ENCODE data around the gene CDKAL1. TPM values are rescaled to one million over a fixed set of nuclear protein-coding genes. Genes with fewer than 3 reads are reported as not detected.

CDKAL1 gene
- total and polyA plus RNA-seq, 4 donors, result 2.0 to 12.9 (median 6.7) TPM

DNA sequence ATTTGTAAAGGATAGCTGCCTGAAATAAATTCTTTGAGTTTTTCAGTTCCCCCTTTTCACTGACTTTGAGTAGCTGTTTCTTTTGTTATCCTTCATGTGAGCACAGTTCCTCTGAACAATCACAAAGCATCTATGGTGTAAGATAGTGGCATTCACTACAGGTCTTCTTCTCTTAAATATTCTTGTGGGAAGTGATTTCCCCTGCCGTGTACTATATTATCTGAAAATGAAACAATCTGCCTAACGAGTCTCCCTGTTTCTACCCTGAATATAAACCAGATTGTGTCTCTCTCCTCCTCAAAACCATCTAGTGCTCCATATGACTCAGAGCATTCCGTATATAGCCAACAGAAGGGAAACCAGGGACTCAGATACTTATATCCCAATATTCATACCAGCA lies 679.2 kb downstream of the CDKAL1 start (continued):
- TF ChIP-seq, protein P1, sequence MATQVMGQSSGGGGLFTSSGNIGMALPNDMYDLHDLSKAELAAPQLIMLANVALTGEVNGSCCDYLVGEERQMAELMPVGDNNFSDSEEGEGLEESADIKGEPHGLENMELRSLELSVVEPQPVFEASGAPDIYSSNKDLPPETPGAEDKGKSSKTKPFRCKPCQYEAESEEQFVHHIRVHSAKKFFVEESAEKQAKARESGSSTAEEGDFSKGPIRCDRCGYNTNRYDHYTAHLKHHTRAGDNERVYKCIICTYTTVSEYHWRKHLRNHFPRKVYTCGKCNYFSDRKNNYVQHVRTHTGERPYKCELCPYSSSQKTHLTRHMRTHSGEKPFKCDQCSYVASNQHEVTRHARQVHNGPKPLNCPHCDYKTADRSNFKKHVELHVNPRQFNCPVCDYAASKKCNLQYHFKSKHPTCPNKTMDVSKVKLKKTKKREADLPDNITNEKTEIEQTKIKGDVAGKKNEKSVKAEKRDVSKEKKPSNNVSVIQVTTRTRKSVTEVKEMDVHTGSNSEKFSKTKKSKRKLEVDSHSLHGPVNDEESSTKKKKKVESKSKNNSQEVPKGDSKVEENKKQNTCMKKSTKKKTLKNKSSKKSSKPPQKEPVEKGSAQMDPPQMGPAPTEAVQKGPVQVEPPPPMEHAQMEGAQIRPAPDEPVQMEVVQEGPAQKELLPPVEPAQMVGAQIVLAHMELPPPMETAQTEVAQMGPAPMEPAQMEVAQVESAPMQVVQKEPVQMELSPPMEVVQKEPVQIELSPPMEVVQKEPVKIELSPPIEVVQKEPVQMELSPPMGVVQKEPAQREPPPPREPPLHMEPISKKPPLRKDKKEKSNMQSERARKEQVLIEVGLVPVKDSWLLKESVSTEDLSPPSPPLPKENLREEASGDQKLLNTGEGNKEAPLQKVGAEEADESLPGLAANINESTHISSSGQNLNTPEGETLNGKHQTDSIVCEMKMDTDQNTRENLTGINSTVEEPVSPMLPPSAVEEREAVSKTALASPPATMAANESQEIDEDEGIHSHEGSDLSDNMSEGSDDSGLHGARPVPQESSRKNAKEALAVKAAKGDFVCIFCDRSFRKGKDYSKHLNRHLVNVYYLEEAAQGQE (IDR thresholded peaks at IDR 0.05), result no peak
- TF ChIP-seq, protein P2, sequence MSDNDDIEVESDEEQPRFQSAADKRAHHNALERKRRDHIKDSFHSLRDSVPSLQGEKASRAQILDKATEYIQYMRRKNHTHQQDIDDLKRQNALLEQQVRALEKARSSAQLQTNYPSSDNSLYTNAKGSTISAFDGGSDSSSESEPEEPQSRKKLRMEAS (IDR thresholded peaks at IDR 0.05), result no peak
- TF ChIP-seq RAD21 (IDR thresholded peaks at IDR 0.05) (no peak), TAF1 (conservative IDR thresholded peaks at IDR 0.05) (no peak)

DNA sequence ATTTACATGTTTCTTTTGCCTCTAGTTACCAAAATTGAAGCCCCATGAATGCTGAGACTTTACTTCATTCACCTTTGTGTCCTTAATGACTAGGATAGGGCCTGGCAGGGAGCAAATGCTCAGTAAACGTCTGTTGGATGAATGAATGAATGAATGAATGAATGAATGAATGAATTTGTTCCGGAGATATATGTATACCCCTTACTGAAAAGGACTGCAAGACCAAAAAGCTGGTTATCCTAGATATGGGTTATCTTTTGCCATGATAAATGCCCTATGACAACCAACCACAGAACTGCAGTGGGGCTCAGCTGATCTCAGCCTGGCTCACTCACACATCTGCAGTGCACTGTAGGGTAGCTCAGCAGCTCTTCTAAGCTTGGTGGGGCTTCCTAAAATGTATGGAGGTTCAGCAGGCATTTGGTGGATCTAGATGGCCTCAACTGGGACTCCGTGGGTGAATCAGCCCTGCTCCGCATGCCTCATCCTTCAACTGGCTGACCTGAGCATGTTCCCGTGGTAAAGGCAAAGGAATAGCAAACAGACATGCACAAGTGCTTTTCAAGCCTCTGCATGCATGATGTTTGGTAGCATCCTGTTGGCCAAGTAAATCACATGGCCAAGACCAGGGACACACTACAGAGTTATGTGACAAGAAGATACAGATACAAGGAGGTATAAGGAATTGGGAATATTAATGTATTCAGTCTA lies 680.6 kb downstream of the CDKAL1 start:
- H3K36me3 ChIP-seq (ENCODE audit: control insufficient read depth in 4 of 4, insufficient read depth in 3 of 4, low read depth in 1 of 4, low read length in 3 of 4), result peaks cover 0 to 5% (median 2%) of the 10 kb centered on the region in 4 donors
- no peak overlapping the region for H3K27ac ChIP-seq (ENCODE audit: low read depth in 1 of 2, low read length in 2 of 2)
- no peaks in the 10 kb centered on the region for H3K27me3 ChIP-seq (ENCODE audit: control insufficient read depth in 4 of 4, insufficient read depth in 4 of 4, low read length in 3 of 4)
- no peak overlapping the region for H3K4me3 ChIP-seq (ENCODE audit: low read depth in 1 of 3, low read length in 3 of 3)
- DNase-seq (ENCODE audit: low spot score), result no peak
- no peaks in the 10 kb centered on the region for H3K4me1 ChIP-seq (ENCODE audit: control insufficient read depth in 4 of 4, insufficient read depth in 4 of 4, low read length in 3 of 4)
- TF ChIP-seq, protein P3, sequence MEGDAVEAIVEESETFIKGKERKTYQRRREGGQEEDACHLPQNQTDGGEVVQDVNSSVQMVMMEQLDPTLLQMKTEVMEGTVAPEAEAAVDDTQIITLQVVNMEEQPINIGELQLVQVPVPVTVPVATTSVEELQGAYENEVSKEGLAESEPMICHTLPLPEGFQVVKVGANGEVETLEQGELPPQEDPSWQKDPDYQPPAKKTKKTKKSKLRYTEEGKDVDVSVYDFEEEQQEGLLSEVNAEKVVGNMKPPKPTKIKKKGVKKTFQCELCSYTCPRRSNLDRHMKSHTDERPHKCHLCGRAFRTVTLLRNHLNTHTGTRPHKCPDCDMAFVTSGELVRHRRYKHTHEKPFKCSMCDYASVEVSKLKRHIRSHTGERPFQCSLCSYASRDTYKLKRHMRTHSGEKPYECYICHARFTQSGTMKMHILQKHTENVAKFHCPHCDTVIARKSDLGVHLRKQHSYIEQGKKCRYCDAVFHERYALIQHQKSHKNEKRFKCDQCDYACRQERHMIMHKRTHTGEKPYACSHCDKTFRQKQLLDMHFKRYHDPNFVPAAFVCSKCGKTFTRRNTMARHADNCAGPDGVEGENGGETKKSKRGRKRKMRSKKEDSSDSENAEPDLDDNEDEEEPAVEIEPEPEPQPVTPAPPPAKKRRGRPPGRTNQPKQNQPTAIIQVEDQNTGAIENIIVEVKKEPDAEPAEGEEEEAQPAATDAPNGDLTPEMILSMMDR (IDR thresholded peaks at IDR 0.05; ENCODE audit: low read depth, low read length, missing input control), result no peak
- TF ChIP-seq HNF4G (IDR thresholded peaks at IDR 0.05), result no peak
- TF ChIP-seq, protein P4, sequence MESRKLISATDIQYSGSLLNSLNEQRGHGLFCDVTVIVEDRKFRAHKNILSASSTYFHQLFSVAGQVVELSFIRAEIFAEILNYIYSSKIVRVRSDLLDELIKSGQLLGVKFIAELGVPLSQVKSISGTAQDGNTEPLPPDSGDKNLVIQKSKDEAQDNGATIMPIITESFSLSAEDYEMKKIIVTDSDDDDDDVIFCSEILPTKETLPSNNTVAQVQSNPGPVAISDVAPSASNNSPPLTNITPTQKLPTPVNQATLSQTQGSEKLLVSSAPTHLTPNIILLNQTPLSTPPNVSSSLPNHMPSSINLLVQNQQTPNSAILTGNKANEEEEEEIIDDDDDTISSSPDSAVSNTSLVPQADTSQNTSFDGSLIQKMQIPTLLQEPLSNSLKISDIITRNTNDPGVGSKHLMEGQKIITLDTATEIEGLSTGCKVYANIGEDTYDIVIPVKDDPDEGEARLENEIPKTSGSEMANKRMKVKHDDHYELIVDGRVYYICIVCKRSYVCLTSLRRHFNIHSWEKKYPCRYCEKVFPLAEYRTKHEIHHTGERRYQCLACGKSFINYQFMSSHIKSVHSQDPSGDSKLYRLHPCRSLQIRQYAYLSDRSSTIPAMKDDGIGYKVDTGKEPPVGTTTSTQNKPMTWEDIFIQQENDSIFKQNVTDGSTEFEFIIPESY (IDR thresholded peaks at IDR 0.05), result no peak
- TF ChIP-seq RXRA (IDR thresholded peaks at IDR 0.05), result no peak
- TF ChIP-seq NR2F2 (IDR thresholded peaks at IDR 0.05), result no peak
- no peak for TF ChIP-seq FOXA1 (IDR thresholded peaks at IDR 0.05)
- TF ChIP-seq JUND (IDR thresholded peaks at IDR 0.05), result no peak
- no peaks in the 10 kb centered on the region for H3K9me3 ChIP-seq (ENCODE audit: control insufficient read depth in 4 of 4, low read length in 3 of 4)
- 73% methylated on average over 5 of the region's 5 CpGs for WGBS
- H3K9ac ChIP-seq (ENCODE audit: low read depth in 1 of 2, low read length in 2 of 2), result no peak overlapping the region

DNA sequence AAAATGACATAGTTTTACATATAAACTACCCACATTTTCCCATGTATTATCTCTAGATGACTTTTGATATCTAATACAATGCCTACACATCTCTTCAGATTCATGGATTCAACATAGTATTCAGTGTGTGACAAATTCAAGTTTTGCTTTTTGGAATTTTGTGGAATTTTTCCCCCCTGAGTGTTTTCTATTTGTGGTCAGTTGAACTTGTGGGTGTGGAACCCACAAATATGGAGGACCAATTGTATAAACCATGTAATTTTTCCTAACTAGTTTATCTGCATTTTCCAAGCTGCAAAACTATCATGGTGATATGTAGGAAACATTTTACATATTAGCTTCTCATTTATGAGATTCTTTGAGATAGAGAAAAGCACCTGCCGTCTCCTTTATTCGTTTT lies 685.0 kb downstream of the CDKAL1 start:
- no peaks in the 10 kb centered on the region for H3K27me3 ChIP-seq (ENCODE audit: control insufficient read depth in 4 of 4, insufficient read depth in 4 of 4, low read length in 3 of 4)
- H3K27ac ChIP-seq (ENCODE audit: low read depth in 1 of 2, low read length in 2 of 2), result no peak overlapping the region
- H3K9me3 ChIP-seq (ENCODE audit: control insufficient read depth in 4 of 4, low read length in 3 of 4), result no peaks in the 10 kb centered on the region
- no peak for DNase-seq (ENCODE audit: low spot score)
- no peaks in the 10 kb centered on the region for H3K36me3 ChIP-seq (ENCODE audit: control insufficient read depth in 4 of 4, insufficient read depth in 3 of 4, low read depth in 1 of 4, low read length in 3 of 4)
- no peak overlapping the region for H3K4me3 ChIP-seq (ENCODE audit: low read depth in 1 of 3, low read length in 3 of 3)
- H3K4me1 ChIP-seq (ENCODE audit: control insufficient read depth in 4 of 4, insufficient read depth in 4 of 4, low read length in 3 of 4), result no peaks in the 10 kb centered on the region
- WGBS, result 99% methylated on average over 2 of the region's 2 CpGs
- no peak overlapping the region for H3K9ac ChIP-seq (ENCODE audit: low read depth in 1 of 2, low read length in 2 of 2)
- TF ChIP-seq, protein P1 (IDR thresholded peaks at IDR 0.05), result no peak
- TF ChIP-seq, protein P5, sequence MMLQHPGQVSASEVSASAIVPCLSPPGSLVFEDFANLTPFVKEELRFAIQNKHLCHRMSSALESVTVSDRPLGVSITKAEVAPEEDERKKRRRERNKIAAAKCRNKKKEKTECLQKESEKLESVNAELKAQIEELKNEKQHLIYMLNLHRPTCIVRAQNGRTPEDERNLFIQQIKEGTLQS (IDR thresholded peaks at IDR 0.05), result no peak
- TF ChIP-seq TAF1 (conservative IDR thresholded peaks at IDR 0.05) (no peak), HNF4G (IDR thresholded peaks at IDR 0.05) (no peak), RXRA (IDR thresholded peaks at IDR 0.05) (no peak), GABPA (IDR thresholded peaks at IDR 0.05 in 1 of 2, conservative IDR thresholded peaks at IDR 0.05 in 1 of 2) (no peak), NR2F2 (IDR thresholded peaks at IDR 0.05) (no peak), YY1 (IDR thresholded peaks at IDR 0.05) (no peak), SP1 (IDR thresholded peaks at IDR 0.05) (no peak)
- TF ChIP-seq, protein P3 (IDR thresholded peaks at IDR 0.05; ENCODE audit: low read depth, low read length, missing input control), result no peak

All from liver (tissue), 9 donors.